Esophagus muscularis mucosa (tissue), 4 donors: ENCODE results near the gene HSP90AA1. TPM values are rescaled to one million over a fixed set of nuclear protein-coding genes. Genes with fewer than 3 reads are reported as not detected.

Experiments used
- DNase-seq: peaks from one replicate; pipeline ENCODE4 v3.0.0-alpha.2; 2017; ENCODE audit errors: extremely low spot score
- H3K27ac ChIP-seq, 4 donors: fragments of 200-600 bp; sonication (generic); replicated peaks in 1 of 4; 1 replicate in 3 of 4; 2 replicates in 1 of 4; pipeline ENCODE4 v1.5.1; 2016 to 2019; ENCODE audit warnings: mild to moderate bottlenecking in 1 of 4
- H3K27me3 ChIP-seq, 4 donors: fragments of 200-600 bp; sonication (generic); one replicate each; pipeline versions ENCODE4 v1.5.1 to v1.6.0; 2016 to 2019
- H3K36me3 ChIP-seq, 4 donors: fragments of 200-600 bp; sonication (generic); one replicate each; pipeline ENCODE4 v1.5.1; 2016 to 2019
- H3K4me1 ChIP-seq, 4 donors: fragments of 200-600 bp; sonication (generic); one replicate each; pipeline ENCODE4 v1.5.1; 2016 to 2019
- H3K4me3 ChIP-seq, 4 donors: fragments of 200-600 bp; sonication (generic); 1 replicate in 2 of 4; 2 replicates in 2 of 4; pipeline ENCODE4 v1.5.1; 2016 to 2019; ENCODE audit warnings: mild to moderate bottlenecking in 4 of 4, moderate library complexity in 1 of 4
- H3K9me3 ChIP-seq, 4 donors: fragments of 200-600 bp; sonication (generic); 1 replicate in 3 of 4; 2 replicates in 1 of 4; pipeline ENCODE4 v1.5.1; 2016 to 2019
- EP300 ChIP-seq: sonication (generic); formaldehyde crosslinking; IDR thresholded peaks from one replicate; pipeline ENCODE4 v1.6.1; 2017; ENCODE audit warnings: antibody characterized with exemption
- POLR2A ChIP-seq: fragments of 450-650 bp; IDR thresholded peaks from one replicate; pipeline ENCODE4 v1.6.1; 2017; ENCODE audit warnings: antibody characterized with exemption, moderate library complexity, mild to moderate bottlenecking, low read depth
- POLR2AphosphoS5 ChIP-seq, 2 donors: sonication (generic); formaldehyde crosslinking; IDR thresholded peaks; one replicate each; pipeline ENCODE4 v1.6.1; 2017; ENCODE audit warnings: antibody characterized with exemption in 2 of 2
- WGBS: methylation state at CpG from one replicate; pipeline ENCODE4 v1.1.5; 2018; 5-methylcytosine and 5-hydroxymethylcytosine counted together
- intact Hi-C: fragments of 100-400 bp; cut with DNase I; formaldehyde crosslinking; loops from one replicate; pipeline ENCODE4 v1.15.1; 2023
- total RNA-seq, 4 donors: library from RNA; depleted of rRNA; stranded (reverse); fragments of >200 nt; gene quantifications; one replicate each; pipeline versions ENCODE4 v1.1.0 to v1.2.1, GENCODE V29; 2016
- TF ChIP-seq, protein P1 (sequence below), 3 experiments: fragments of 200-600 bp in 2 of 3; fragments of 450-650 bp in 1 of 3; sonication (generic) in 2 of 3; IDR thresholded peaks; one replicate each; pipeline ENCODE4 v1.5.1; 2017 to 2019; ENCODE audit warnings: antibody characterized with exemption in 3 of 3, mild to moderate bottlenecking in 2 of 3, moderate library complexity in 1 of 3

HSP90AA1 gene
- total RNA-seq, 4 donors from 2014 or later = 256 to 605 (median 376) TPM

DNA sequence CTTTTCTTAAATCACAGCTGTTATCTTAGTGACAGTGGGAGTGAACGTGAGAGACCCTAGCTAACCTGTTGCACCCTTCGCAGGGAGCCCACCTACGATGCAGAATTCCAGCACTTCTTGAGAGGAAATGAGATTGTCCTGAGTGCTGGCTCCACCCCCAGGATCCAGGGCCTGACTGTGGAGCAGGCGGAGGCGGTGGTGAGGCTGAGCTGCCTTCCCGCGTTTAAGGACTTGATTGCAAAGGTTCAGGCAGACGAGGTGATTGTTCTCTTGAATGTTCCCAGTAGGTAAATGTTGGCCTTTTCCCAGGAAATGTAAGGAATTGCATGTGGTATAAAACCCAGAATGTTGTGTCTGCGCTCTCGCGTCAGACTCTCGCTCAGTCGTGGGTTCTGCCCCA lies 46.7 kb downstream of the HSP90AA1 start:
- WGBS = 94% methylated on average over 13 of the region's 13 CpGs
- intact Hi-C loops = no loop called here
- H3K4me3 ChIP-seq = no peak overlapping the region
- no peak for DNase-seq
- H3K4me1 ChIP-seq = peaks cover 4 to 10% (median 8%) of the 10 kb centered on the region in 4 donors
- H3K9me3 ChIP-seq = no peaks in the 10 kb centered on the region
- TF ChIP-seq POLR2AphosphoS5 (IDR thresholded peaks at IDR 0.05) (no peak), EP300 (no peak), POLR2A (no peak)
- TF ChIP-seq, protein P1, sequence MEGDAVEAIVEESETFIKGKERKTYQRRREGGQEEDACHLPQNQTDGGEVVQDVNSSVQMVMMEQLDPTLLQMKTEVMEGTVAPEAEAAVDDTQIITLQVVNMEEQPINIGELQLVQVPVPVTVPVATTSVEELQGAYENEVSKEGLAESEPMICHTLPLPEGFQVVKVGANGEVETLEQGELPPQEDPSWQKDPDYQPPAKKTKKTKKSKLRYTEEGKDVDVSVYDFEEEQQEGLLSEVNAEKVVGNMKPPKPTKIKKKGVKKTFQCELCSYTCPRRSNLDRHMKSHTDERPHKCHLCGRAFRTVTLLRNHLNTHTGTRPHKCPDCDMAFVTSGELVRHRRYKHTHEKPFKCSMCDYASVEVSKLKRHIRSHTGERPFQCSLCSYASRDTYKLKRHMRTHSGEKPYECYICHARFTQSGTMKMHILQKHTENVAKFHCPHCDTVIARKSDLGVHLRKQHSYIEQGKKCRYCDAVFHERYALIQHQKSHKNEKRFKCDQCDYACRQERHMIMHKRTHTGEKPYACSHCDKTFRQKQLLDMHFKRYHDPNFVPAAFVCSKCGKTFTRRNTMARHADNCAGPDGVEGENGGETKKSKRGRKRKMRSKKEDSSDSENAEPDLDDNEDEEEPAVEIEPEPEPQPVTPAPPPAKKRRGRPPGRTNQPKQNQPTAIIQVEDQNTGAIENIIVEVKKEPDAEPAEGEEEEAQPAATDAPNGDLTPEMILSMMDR (IDR thresholded peaks at IDR 0.05) = no peak
- H3K27me3 ChIP-seq = peaks cover 0 to 5% (median 0%) of the 10 kb centered on the region in 4 donors
- H3K27ac ChIP-seq = no peak overlapping the region
- peaks cover 99 to 100% (median 100%) of the 10 kb centered on the region in 4 donors for H3K36me3 ChIP-seq

GRCh38 chr14:102039157-102039556 lies 47.7 kb downstream of the HSP90AA1 start:
- H3K9me3 ChIP-seq = no peaks in the 10 kb centered on the region
- intact Hi-C loops = no loop called here
- TF ChIP-seq, protein P1 (IDR thresholded peaks at IDR 0.05) = no peak
- TF ChIP-seq POLR2A (no peak), EP300 (no peak), POLR2AphosphoS5 (IDR thresholded peaks at IDR 0.05) (no peak)
- H3K4me1 ChIP-seq = peaks cover 3 to 10% (median 4%) of the 10 kb centered on the region in 4 donors
- DNase-seq = no peak
- H3K36me3 ChIP-seq = peaks cover 99 to 100% (median 100%) of the 10 kb centered on the region in 4 donors
- H3K27ac ChIP-seq = no peak overlapping the region
- no peak overlapping the region for H3K4me3 ChIP-seq
- H3K27me3 ChIP-seq = peaks cover 0 to 5% (median 0%) of the 10 kb centered on the region in 4 donors
- WGBS = 90% methylated on average over 13 of the region's 16 CpGs

DNA sequence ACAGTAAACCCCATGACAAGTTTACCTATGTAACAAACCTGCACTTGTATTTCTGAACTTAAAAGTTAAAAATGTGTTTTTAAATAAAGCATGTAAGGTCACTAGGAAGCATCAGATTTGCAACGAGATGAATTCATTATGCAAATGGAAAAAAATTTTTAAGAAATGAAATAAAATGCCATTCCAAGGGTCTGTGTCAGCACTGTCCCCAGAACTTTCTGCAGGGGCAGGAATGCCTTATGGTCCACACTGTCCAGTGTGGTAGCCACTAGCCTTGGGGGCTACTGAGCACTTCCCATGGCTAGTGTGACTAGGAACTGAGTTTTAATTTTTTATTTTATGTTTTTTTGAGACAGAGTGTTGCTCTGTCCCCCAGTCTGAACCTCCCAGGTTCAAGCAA lies 49.2 kb downstream of the HSP90AA1 start:
- Histone ChIP-seq H3K27ac (no peak overlapping the region), H3K9me3 (no peaks in the 10 kb centered on the region), H3K27me3 (peaks cover 0 to 5% (median 0%) of the 10 kb centered on the region in 4 donors), H3K4me1 (no peaks in the 10 kb centered on the region), H3K36me3 (peaks cover 99 to 100% (median 100%) of the 10 kb centered on the region in 4 donors), H3K4me3 (no peak overlapping the region)
- intact Hi-C loops = no loop called here
- no peak for DNase-seq
- WGBS = 71% methylated on average over 1 of the region's 1 CpG
- TF ChIP-seq POLR2A (no peak), POLR2AphosphoS5 (IDR thresholded peaks at IDR 0.05) (no peak), EP300 (no peak)
- TF ChIP-seq, protein P1 (IDR thresholded peaks at IDR 0.05) = no peak

- Histone ChIP-seq H3K36me3 (peaks cover 98 to 100% (median 100%) of the 10 kb centered on the region in 4 donors), H3K27ac (no peak overlapping the region), H3K4me1 (no peaks in the 10 kb centered on the region), H3K9me3 (no peaks in the 10 kb centered on the region), H3K27me3 (peaks cover 0 to 5% (median 0%) of the 10 kb centered on the region in 4 donors), H3K4me3 (no peak overlapping the region)
- TF ChIP-seq POLR2A (no peak), EP300 (no peak), POLR2AphosphoS5 (IDR thresholded peaks at IDR 0.05) (no peak)
- TF ChIP-seq, protein P1 (IDR thresholded peaks at IDR 0.05) = no peak
- WGBS = 92% methylated on average over 9 of the region's 9 CpGs
- DNase-seq = no peak
- intact Hi-C loops = no loop called here
These were observed 50.9 kb downstream of the HSP90AA1 start for GRCh38 chr14:102035914-102036313.

- no peak overlapping the region for H3K27ac ChIP-seq
- 93% methylated on average over 11 of the region's 11 CpGs for WGBS
- H3K36me3 ChIP-seq = peaks cover 97 to 100% (median 100%) of the 10 kb centered on the region in 4 donors
- H3K4me3 ChIP-seq = no peak overlapping the region
- H3K27me3 ChIP-seq = peaks cover 0 to 5% (median 0%) of the 10 kb centered on the region in 4 donors
- no peaks in the 10 kb centered on the region for H3K4me1 ChIP-seq
- intact Hi-C loops = no loop called here
- TF ChIP-seq EP300 (no peak), POLR2AphosphoS5 (IDR thresholded peaks at IDR 0.05) (no peak), POLR2A (no peak)
- TF ChIP-seq, protein P1 (IDR thresholded peaks at IDR 0.05) = no peak
- no peaks in the 10 kb centered on the region for H3K9me3 ChIP-seq
- no peak for DNase-seq
These were observed 52.5 kb downstream of the HSP90AA1 start for GRCh38 chr14:102034301-102034700.
